Natural killer cell (primary cell): Measurements from ENCODE around the gene DALRD3. TPM values are rescaled to one million over a fixed set of nuclear protein-coding genes. Genes with fewer than 3 reads are reported as not detected.

Source experiments
- ATAC-seq, 3 donors: fragments of 150-1000 bp in 2 of 3; fragments of 200-7000 bp in 1 of 3; cut with Tn5 transposase; 1 replicate in 1 of 3; 2 replicates in 2 of 3; pipeline ENCODE4 v1.10.0; 2021; ENCODE audit warnings: mild to moderate bottlenecking in 2 of 3, moderate library complexity in 2 of 3
- DNase-seq, 2 donors: peaks; one replicate each; pipeline versions ENCODE4 v3.0.0 to v3.0.0-alpha.2; 2013 to 2021; ENCODE audit warnings: mixed read lengths in 1 of 2
- H3K27ac ChIP-seq: one replicate; pipeline ENCODE4 v1.5.1; 2013; ENCODE audit warnings: mild to moderate bottlenecking, low read length
- H3K27me3 ChIP-seq: one replicate; pipeline ENCODE4 v1.6.1; 2013; ENCODE audit warnings: low read length; ENCODE audit not compliant: control insufficient read depth, insufficient read depth
- H3K36me3 ChIP-seq: one replicate; pipeline ENCODE4 v1.6.1; 2013; ENCODE audit warnings: low read length; ENCODE audit not compliant: control insufficient read depth, insufficient read depth
- H3K4me1 ChIP-seq: one replicate; pipeline ENCODE4 v1.6.1; 2013; ENCODE audit warnings: low read length; ENCODE audit not compliant: control insufficient read depth, insufficient read depth
- H3K4me3 ChIP-seq: one replicate; pipeline ENCODE4 v1.5.1; 2013; ENCODE audit warnings: low read length
- H3K9me3 ChIP-seq: one replicate; pipeline ENCODE4 v1.6.1; 2013; ENCODE audit warnings: low read length; ENCODE audit not compliant: control insufficient read depth, insufficient read depth
- H3K27ac Mint-ChIP-seq, 2 donors: one replicate each; pipeline ENCODE4 v1.8.0; 2022; ENCODE audit warnings: mild to moderate bottlenecking in 2 of 2, mixed read lengths in 2 of 2, moderate library complexity in 1 of 2
- H3K27me3 Mint-ChIP-seq, 2 donors: one replicate each; pipeline ENCODE4 v1.8.0; 2022; ENCODE audit warnings: low read depth in 2 of 2, mixed read lengths in 2 of 2
- H3K36me3 Mint-ChIP-seq: one replicate; pipeline ENCODE4 v1.8.0; 2022; ENCODE audit warnings: mixed read lengths
- H3K4me1 Mint-ChIP-seq, 2 donors: one replicate each; pipeline ENCODE4 v1.8.0; 2022; ENCODE audit warnings: mixed read lengths in 2 of 2
- H3K4me3 Mint-ChIP-seq: one replicate; pipeline ENCODE4 v1.8.0; 2022; ENCODE audit warnings: mild to moderate bottlenecking, moderate library complexity, mixed read lengths
- H3K9me3 Mint-ChIP-seq, 2 donors: one replicate each; pipeline ENCODE4 v1.8.0; 2022; ENCODE audit warnings: mixed read lengths in 2 of 2
- WGBS: methylation state at CpG from one replicate; pipeline ENCODE4 v1.1.7; 2013; ENCODE audit warnings: missing lambda C conversion rate; ENCODE audit not compliant: insufficient coverage; 5-methylcytosine and 5-hydroxymethylcytosine counted together
- intact Hi-C: fragments of 100-400 bp; cut with micrococcal nuclease; formaldehyde crosslinking; loops from one replicate; pipeline ENCODE4 v1.14.2; 2022
- total RNA-seq, 4 donors: library from RNA; stranded (reverse); fragments of 120-200 nt in 1 of 4; gene quantifications; one replicate each; pipeline versions ENCODE4 v1.2.3 to v1.2.4, GENCODE V29; 2013 to 2022
- TF ChIP-seq, protein P1 (sequence below): fragments of 200-600 bp; IDR thresholded peaks from one replicate; pipeline ENCODE4 v1.8.0; 2022; ENCODE audit warnings: antibody characterized with exemption

The DALRD3 gene
- total RNA-seq, 3 donors from 2014 or later (not counting 1 experiment from before 2014, with no cell fraction given), result 16.8 to 20.1 (median 18.0) TPM

DNA sequence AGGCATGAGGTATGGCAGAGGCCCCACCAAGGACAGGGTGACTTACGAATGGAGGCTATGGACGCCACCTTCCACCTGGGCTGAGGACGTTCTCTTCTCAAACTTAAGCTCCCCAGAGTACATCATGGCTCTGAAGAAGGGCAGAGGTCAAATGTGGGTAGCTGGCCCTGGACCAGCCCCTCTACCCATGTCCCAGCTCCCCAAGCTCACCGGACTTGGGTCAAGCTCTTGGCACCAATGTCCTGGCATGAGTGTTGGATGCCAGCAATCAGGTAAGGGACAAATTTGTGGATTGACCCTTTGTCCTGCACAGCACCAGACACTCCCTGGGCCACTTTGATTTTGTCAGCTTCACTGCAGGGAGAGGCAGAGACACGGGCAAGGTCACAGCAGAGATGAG, 6.1 kb upstream of the DALRD3 start:
- no peaks in the 10 kb centered on the region for H3K9me3 Mint-ChIP-seq
- H3K4me3 Mint-ChIP-seq, result peak overlapping the region; percentile 13
- H3K27ac Mint-ChIP-seq, result peak overlapping the region in 1 of 2 donors; percentile 95
- WGBS, result 90% methylated on average over 5 of the region's 5 CpGs
- no peaks in the 10 kb centered on the region for H3K36me3 Mint-ChIP-seq
- H3K4me1 Mint-ChIP-seq, result peaks cover 34 to 55% of the 10 kb centered on the region in 2 donors
- Histone ChIP-seq H3K27ac (no peak overlapping the region), H3K4me1 (peaks cover 39% of the 10 kb centered on the region), H3K27me3 (no peaks in the 10 kb centered on the region), H3K9me3 (no peaks in the 10 kb centered on the region), H3K4me3 (no peak overlapping the region), H3K36me3 (peaks cover 26% of the 10 kb centered on the region)
- H3K27me3 Mint-ChIP-seq, result no peaks in the 10 kb centered on the region
- intact Hi-C loops, result loop anchor here (5.0 kb wide), 1 partner anchor 37 kb away; no protein-coding TSS in a partner anchor
- TF ChIP-seq, protein P1, sequence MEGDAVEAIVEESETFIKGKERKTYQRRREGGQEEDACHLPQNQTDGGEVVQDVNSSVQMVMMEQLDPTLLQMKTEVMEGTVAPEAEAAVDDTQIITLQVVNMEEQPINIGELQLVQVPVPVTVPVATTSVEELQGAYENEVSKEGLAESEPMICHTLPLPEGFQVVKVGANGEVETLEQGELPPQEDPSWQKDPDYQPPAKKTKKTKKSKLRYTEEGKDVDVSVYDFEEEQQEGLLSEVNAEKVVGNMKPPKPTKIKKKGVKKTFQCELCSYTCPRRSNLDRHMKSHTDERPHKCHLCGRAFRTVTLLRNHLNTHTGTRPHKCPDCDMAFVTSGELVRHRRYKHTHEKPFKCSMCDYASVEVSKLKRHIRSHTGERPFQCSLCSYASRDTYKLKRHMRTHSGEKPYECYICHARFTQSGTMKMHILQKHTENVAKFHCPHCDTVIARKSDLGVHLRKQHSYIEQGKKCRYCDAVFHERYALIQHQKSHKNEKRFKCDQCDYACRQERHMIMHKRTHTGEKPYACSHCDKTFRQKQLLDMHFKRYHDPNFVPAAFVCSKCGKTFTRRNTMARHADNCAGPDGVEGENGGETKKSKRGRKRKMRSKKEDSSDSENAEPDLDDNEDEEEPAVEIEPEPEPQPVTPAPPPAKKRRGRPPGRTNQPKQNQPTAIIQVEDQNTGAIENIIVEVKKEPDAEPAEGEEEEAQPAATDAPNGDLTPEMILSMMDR, result no peak
- DNase-seq, result no peak
- no peak for ATAC-seq

DNA sequence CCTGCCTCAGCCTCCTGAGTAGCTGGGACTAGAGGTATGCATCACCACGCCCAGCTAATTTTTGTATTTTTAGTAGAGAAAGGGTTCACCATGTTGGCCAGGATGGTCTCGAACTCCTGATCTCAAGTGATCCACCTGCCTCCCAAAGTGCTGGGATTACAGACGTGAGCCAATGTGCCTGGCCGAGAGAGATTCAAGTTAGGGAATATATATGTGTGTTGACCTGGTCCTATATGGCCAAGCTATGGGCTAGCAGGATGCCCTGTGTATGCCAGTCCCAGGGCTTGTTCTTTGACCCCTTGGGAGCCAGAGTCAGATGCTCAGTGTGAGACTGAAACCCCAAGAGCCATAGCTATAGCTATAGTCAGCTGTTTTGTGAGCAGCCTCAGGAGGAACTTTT, 5.4 kb upstream of the DALRD3 start:
- no peaks in the 10 kb centered on the region for H3K9me3 ChIP-seq
- H3K27ac ChIP-seq, result no peak overlapping the region
- Mint-ChIP-seq H3K9me3 (no peaks in the 10 kb centered on the region), H3K27me3 (no peaks in the 10 kb centered on the region), H3K36me3 (no peaks in the 10 kb centered on the region), H3K4me1 (peaks cover 27 to 48% of the 10 kb centered on the region in 2 donors), H3K4me3 (peak overlapping the region; percentile 84), H3K27ac (peak overlapping the region in 1 of 2 donors; percentile 95)
- WGBS, result 91% methylated on average over 4 of the region's 4 CpGs
- DNase-seq, result no peak
- peaks cover 26% of the 10 kb centered on the region for H3K36me3 ChIP-seq
- ATAC-seq, result no peak
- H3K27me3 ChIP-seq, result no peaks in the 10 kb centered on the region
- TF ChIP-seq, protein P1, result no peak
- no peak overlapping the region for H3K4me3 ChIP-seq
- intact Hi-C loops, result loop anchor here (5.0 kb wide), 1 partner anchor 36 kb away; no protein-coding TSS in a partner anchor
- peaks cover 40% of the 10 kb centered on the region for H3K4me1 ChIP-seq

- Histone ChIP-seq H3K9me3 (no peaks in the 10 kb centered on the region), H3K27ac (peak overlapping the region; percentile 94), H3K36me3 (peaks cover 26% of the 10 kb centered on the region), H3K4me1 (peaks cover 37% of the 10 kb centered on the region), H3K27me3 (no peaks in the 10 kb centered on the region), H3K4me3 (peak overlapping the region; percentile 82)
- no peak for DNase-seq
- Mint-ChIP-seq H3K4me1 (peaks cover 17 to 38% of the 10 kb centered on the region in 2 donors), H3K36me3 (no peaks in the 10 kb centered on the region), H3K9me3 (no peaks in the 10 kb centered on the region), H3K27ac (peak overlapping the region; percentile 95 to 99), H3K4me3 (peak overlapping the region; percentile 98), H3K27me3 (no peaks in the 10 kb centered on the region)
- 35% methylated on average over 10 of the region's 12 CpGs for WGBS
- ATAC-seq, result no peak
- TF ChIP-seq, protein P1, result no peak
- intact Hi-C loops, result loop anchor here (1.0 to 5.0 kb wide), 2 partner anchors 35 to 72 kb away; partner anchors contain the start of gene QRICH1
Observed at GRCh38 chr3:49022688-49023171, 4.3 kb upstream of the DALRD3 start.
